Stimulated activated naive CD4-positive, alpha-beta T cell treated with Interleukin-2 at 50 U/mL for 16 hours (primary cell): ENCODE measurements around the gene DPYSL4.

ENCODE experiments used
- DNase-seq: peaks from one replicate; lab custom pipeline; 2025; lab: John Stamatoyannopoulos, UW

The DPYSL4 gene

GRCh38 chr10:132243141-132243540 lies 56.4 kb downstream of the DPYSL4 start:
- DNase-seq, result no peak

- DNase-seq, result no peak
These were observed 56.9 kb downstream of the DPYSL4 start for GRCh38 chr10:132243626-132244025.

- DNase-seq, result no peak
These were observed 58.3 kb downstream of the DPYSL4 start for GRCh38 chr10:132245056-132245455.

- no peak for DNase-seq
These were observed 59.5 kb downstream of the DPYSL4 start for GRCh38 chr10:132246296-132246695.

- DNase-seq, result no peak
These were observed 61.2 kb downstream of the DPYSL4 start for GRCh38 chr10:132247943-132248342.

- peak; percentile 17 for DNase-seq
These were observed 61.9 kb downstream of the DPYSL4 start for GRCh38 chr10:132248455-132249225.

- DNase-seq, result no peak
These were observed 62.5 kb downstream of the DPYSL4 start for GRCh38 chr10:132249226-132249724.

GRCh38 chr10:132249824-132250375 lies 63.2 kb downstream of the DPYSL4 start:
- no peak for DNase-seq

- no peak for DNase-seq
These were observed 64.0 kb downstream of the DPYSL4 start for GRCh38 chr10:132250481-132251475.

- DNase-seq, result no peak
These were observed 65.2 kb downstream of the DPYSL4 start for GRCh38 chr10:132251928-132252327.

- DNase-seq, result no peak
These were observed 65.7 kb downstream of the DPYSL4 start for GRCh38 chr10:132252412-132252811.

GRCh38 chr10:132253092-132253687 lies 66.4 kb downstream of the DPYSL4 start:
- DNase-seq, result no peak

- DNase-seq, result no peak
These were observed 68.1 kb downstream of the DPYSL4 start for GRCh38 chr10:132254841-132255240.
